Activated gamma-delta T cell treated with Interleukin-2 at 50 U/mL for 16 hours (primary cell): ENCODE results near the gene C17orf58.
"Not testable (repeated sequence)": the region's sequence is repeated elsewhere in the genome, so short reads cannot be mapped to it uniquely, and the experiment has no call there.

Source experiments
- DNase-seq: peaks from one replicate; pipeline ENCODE4 v3.0.0-alpha.2; 2020

Gene C17orf58

DNA sequence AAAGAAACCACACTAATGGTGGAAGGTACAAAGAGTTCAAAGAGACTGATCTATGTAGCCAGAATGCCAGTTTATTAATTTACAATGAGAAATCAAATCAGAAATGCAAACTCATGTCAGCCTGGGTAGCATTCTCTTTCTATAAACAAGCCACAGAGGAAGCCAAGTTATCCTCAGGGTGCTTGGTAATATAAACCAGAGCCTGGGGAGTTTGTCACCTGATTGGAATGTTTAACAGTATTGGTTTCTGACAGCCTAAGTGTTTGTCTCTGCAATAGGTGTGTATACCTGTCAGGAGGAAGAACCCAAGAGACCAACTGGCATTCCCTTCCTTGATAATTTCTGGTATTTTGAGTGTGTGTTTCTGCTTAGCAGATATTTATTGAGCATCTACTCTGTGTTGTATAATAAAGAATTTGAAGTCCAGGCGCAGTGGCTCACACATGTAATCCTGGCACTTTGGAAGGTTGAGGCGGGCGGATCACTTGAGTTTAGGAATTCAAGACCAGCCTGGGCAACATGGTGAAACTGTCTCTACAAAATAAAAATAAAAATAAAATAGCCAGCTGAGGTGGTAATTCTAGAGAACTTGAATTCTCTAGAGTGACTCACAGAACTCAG lies 3.1 kb upstream of the C17orf58 start:
- DNase-seq, result no peak

- no peak for DNase-seq
Measured at GRCh38 chr17:67998466-67998865, 2.2 kb upstream of the C17orf58 start.

DNA sequence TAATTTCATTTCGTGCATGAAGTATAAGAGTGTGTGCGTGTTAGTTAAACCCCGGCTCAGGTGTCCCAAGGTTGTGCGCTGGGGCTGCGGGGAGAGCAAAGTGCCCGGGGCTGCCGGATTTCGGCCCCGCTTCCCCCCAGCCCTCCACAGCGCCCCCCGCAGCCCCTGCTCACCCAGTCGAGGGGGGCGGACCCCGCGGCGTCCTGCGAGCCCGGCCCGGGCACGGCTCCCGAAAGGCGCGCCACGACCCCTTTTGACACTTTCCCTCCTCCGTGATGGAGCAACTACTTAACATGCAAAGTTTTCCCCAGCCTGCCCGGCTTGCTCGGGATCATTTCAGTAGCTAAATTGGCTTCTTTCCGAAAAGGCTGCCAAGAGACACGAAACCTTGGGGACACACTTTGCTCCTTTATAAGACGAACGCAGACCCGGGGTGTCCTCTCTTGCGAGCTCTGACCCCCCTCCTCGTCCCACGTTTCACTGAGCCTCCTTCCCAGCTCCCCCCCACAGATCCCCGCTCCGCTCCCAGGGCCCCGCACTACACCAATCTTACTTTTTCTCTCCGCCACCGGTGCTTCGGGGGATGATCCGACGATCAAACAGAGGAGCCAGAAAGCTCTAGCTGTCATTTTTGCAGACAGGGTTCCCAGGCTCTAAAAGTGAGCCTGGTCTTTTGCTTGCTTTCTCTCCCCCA lies 552 bp downstream of the C17orf58 start:
- peak; percentile 26 for DNase-seq

DNA sequence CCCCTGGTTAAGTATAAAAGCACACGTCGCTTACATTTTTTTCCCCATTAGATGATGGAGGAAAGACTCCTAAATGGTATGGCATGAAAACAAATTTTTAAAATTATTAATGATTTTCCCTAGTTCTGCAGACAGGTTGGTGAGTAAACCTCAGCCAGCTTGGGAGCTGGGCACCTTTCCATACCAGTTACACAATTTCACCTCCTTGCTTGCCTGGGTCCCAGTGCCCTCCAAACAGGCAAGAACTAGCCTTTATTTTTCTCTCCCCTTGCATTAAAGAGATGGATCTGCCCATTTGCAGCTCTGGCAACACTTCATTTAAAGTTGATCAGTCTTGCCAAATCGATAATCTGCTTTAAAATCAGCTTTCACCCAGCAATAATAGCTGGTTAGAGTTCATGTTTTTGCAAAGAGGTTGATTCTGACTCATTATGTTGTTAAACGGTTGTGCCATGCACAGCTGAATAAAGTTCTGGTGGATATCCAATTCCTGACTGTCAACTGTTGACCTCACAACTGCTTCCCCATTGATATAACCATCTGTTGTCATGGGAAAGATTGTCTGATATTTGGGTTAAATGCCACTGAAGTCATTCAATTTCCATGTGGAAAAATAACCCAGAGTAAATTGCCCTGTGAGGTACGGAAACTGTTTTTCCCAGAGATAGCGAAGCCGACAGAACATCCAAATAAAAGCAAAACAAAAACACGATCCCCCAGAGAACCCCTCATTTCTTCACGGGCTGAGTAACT lies 1.3 kb downstream of the C17orf58 start:
- no peak for DNase-seq

GRCh38 chr17:67993998-67994361 lies 2.3 kb downstream of the C17orf58 start:
- DNase-seq, result no peak

DNA sequence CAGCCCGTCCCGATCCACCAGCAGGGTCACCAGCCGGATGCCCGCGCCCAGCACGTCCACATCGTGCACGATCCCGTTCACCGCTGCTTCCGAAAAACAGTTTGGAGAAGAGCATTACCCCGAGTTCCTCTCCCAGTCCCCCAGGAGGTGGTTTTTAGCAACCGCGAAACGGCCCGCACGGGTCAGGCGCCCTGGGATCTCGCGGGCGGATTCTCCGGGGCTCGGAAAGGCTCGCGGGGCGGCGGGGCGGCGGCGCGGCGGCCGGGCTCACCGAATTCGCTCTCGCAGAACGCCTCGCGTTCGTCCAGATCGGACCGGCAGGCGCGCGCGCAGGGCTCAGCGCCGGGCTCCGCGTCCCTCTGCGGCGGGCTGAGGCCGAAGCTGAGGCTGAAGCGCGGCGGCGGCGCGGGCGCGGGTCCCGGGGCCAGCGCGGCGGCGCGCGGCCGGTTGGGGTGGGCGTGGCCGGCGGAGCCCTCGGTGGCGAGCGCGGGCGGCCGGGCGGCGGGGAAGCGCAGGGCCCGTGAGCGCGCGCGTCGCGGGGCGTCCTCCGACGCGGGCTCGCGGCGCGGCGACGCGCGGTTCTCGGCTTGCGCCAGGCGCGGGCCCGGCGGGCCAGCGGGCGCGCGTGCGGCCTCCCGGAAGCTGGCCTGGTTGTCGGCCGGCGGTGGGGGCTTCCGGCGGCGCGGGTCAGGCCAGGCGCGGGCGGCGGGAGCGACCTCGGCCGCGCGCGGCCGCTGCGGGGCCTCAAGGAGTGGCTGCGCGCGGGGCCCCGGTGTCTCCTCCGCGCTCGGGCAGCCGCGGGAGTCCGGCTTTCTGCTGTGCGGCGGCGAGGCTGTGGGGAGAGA lies 2.9 kb downstream of the C17orf58 start:
- DNase-seq, result peak; percentile 58

GRCh38 chr17:67992548-67993152 lies 3.6 kb downstream of the C17orf58 start:
- no peak for DNase-seq

DNA sequence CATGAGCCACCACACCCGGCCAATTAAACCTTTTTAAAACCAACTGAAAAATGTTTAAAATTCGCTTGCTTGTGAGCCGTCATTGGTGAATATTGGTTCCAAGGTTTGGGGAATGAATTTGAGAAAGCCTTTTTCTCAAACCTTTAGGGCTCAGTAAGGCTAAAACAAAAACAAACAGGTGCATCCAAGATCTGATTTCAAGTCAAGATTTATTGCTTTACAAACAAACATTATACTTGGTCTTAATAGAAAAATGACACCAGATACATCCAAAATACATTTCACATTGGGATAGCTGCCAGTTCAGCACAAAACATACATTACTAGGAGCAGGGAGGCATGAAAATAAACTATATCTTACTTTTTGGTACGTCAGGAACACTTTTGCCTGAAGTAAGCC lies 5.4 kb downstream of the C17orf58 start:
- no peak for DNase-seq

GRCh38 chr17:67983383-67983688 lies 12.9 kb downstream of the C17orf58 start:
- no peak for DNase-seq

- DNase-seq, result no peak
Measured at GRCh38 chr17:67982686-67983382, 13.4 kb downstream of the C17orf58 start.

- DNase-seq, result no peak
Measured at GRCh38 chr17:67982034-67982640, 14.1 kb downstream of the C17orf58 start.

DNA sequence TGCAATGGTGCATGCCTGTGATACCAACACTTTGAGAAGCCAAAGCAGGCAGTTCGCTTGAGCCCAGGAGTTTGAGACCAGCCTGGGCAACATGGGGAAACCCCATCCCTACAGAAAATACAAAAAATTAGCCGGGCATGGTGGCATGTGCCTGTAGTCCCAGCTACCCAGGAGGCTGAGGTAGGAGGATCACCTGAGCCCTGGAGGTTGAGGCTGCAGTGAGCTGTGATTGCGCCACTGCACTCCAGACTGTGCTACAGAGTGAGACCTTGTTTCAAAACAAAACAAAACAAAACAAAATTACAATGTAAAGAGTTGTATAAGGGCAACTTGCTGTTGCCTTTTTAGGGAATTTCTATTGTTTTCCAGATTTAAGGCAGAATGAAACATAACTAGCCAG lies 15.4 kb downstream of the C17orf58 start:
- not testable (repeated sequence) for DNase-seq

DNA sequence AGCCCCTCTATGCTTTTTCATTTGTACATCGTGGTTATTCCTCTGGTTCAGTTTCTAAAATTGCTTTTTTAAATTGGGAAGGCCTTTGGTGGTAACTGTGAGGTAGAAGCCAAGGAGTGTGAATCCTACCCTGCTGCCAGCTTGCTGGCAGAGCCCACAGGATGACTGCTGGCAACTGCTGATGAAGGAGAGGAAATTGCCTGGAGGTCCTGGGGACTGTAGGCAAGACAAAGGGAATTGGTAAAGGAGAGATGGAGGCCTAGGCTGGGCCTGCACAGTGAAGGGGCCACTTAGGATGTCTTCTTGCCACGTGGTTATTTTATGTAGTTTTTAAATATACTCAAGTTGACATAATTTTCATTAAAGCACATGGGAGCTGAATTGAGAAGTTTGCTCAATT lies 15.8 kb downstream of the C17orf58 start:
- no peak for DNase-seq

DNA sequence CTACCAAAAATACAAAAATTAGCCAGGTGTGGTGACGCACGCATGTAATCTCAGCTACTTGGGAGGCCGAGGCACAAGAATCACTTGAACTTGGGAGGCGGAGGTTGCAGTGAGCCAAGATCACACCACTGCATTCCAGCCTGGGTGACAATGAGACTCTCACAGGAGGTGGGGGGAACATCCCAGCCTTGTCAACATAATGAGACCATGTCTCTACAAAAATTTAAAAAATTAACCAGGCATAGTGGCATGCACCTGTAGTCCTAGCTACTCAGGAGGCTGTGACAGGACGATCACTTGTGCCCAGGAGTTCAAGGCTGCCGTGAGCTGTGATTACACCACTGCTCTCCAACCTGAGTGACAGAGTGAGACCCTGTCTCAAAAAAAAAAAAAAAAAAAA lies 20.0 kb downstream of the C17orf58 start:
- not testable (repeated sequence) for DNase-seq

DNA sequence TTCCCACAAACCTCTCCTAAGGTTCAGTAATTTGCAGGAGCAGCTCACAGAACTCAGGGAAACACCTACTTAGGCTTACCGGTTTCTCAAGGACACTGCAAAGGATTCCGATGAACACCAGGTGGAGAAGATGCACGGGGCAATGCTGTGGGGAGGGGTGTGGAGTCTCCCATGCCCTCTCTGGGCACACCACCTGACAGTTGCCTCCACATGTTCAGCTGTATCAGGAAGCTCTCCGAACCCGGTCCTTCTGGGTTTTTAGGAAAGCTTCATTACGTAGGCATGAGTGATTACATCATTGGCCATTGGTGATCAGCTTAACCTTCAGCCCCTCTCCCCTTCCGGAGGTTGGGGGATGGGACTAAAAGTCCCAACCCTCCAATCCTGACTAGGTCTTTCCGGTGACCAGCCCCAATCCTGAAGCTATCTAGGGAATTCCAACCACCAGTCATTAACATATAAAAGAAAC lies 21.6 kb downstream of the C17orf58 start:
- DNase-seq, result no peak

DNA sequence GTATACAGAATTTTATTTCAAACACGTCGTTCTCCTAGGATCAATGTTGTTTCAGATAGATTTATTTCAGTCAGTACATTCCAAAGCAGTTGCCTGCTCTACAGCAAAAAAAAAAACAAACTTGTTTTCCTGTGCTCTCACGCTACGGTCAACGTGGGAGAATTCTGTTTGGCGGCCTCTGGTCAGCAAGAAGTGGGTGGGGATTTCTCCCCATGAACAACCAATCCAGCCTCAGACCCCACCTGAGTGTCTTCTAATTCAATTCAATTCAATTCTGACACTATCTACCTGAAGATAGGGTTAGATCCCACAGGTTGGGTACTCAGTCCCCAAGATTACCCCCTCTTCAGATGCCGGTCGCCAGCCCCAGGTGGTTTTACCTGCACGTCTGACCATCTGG lies 22.1 kb downstream of the C17orf58 start:
- no peak for DNase-seq

- no peak for DNase-seq
Measured at GRCh38 chr17:67970783-67971182, 25.5 kb downstream of the C17orf58 start.

DNA sequence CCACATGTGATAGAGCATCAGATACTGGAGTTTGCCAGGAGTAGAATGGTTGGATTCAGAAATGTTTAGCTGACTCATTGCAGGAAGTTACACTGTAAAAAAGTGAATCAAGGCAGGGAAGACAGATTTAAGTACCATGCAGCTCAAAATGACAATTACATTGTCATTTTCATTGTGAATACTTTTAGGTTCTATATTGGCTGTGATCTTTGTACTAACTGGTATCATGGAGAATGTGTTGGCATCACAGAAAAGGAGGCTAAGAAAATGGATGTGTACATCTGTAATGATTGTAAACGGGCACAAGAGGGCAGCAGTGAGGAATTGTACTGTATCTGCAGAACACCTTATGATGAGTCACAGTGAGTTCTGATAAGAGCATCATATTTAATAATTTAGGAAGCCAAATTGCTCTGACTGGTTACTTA lies 33.1 kb downstream of the C17orf58 start:
- peak; percentile 75 for DNase-seq

DNA sequence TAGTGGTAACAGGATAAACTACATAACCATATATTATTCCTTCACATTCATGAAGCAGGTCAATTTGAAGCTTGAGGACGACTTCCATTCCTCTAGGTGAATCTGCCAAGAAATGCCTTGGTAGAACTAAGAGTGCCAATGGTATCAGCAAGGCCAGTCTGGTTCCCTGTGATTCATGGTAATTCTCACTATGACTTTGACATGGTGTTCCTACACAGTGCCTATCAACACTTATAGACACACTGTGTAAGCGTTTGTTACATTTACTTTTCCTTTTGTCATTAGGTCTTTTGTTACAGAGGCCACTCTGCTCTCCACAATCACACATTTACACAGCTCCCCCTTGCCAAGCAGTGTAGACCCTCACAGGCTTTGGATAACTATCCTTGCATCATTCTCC lies 34.1 kb downstream of the C17orf58 start:
- not testable (repeated sequence) for DNase-seq

DNA sequence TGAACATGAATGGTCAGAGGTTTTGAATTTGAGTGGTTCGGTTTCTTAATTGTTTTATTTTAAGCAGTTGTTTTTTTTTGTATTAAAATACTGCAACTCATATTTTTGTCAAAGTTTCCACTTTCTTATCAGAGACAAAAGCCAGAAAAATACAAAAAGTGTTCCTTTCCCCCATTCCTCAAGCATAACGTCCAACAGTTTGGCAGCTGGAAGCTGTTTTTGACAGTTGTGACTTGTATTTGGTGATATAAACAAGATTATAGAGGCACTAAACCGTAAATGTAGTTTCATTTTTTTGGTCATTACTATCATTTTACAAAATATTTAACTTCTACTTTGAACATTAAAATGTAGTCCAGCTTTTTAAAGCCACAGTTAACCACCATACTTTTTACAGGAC lies 36.0 kb downstream of the C17orf58 start:
- DNase-seq, result not testable (repeated sequence)

- no peak for DNase-seq
Measured at GRCh38 chr17:67959510-67959909, 36.8 kb downstream of the C17orf58 start.

GRCh38 chr17:67950945-67951344 lies 45.3 kb downstream of the C17orf58 start:
- DNase-seq, result no peak
